HPDE6-E6E7 (cell line): ENCODE measurements around the gene SLC1A2.

Source experiments
- DNase-seq: peaks from one replicate; pipeline ENCODE4 v3.0.0; 2011; ENCODE audit warnings: missing footprints; ENCODE audit errors: extremely low spot score

Gene SLC1A2

DNA sequence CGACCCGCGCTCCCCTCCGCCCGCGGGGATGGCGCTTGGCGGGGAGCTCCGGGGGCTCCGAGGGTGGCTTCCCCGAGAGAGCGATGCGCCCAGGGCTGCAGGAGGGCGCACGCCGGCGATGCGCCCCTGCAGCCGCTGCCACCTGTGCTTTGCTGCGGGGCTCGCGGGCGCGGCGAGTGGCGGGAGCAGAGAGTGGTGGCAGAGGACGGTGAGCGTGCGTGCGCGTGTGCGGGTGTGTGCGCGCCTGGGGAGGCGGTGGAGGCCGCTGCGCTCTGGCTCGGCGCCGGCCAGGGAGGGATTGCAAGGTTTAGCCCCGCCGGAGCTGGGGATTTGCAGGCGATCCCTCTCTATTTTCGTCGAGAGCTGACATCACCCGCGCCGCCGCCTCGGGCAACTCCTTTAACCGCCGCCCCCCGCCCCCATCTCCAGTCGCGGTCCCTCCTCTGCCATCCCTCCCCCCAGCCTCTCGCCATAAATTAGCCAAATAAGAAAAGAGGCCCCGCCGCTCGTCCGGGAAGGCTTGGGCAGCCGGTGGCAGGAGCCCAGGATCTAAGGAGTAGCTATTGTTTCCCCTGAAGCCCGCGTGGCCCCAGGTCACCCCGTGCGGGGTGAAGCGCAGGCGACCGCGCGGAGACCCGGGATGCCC lies at the start of gene SLC1A2:
TSS of gene SLC1A2 (minus strand) at position 375 of the 646 bp plus-strand sequence. CDS start 592 bp downstream, outside the sequence.
- no peak for DNase-seq

GRCh38 chr11:35466058-35466457 lies 46.7 kb upstream of the SLC1A2 start:
- no peak for DNase-seq

- DNase-seq, result no peak
These were observed 45.0 kb upstream of the SLC1A2 start for GRCh38 chr11:35464308-35464707.

DNA sequence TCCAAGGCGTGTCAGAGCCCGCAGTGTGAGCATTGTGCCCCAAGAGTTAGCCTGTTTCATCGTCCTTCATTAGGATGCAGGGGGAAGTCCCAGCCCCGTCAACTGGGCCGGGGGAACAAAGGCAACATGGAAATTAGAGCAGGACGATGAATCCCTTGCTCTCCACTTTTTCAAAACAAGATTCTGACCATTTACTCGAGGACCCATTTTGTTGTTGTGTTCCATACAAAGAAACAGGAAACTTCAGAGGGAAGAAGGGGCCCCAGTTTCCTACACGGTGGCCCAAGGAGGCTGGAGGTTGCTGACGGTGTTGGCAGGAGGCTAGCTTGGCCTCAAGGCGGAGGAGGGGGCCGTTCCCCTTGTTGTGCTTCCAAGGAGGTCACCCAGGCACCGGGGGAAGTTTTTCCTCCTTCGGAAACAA lies 44.0 kb upstream of the SLC1A2 start:
- no peak for DNase-seq

- no peak for DNase-seq
These were observed 42.7 kb upstream of the SLC1A2 start for GRCh38 chr11:35461917-35462538.

- no peak for DNase-seq
These were observed 40.1 kb upstream of the SLC1A2 start for GRCh38 chr11:35459489-35459888.

DNA sequence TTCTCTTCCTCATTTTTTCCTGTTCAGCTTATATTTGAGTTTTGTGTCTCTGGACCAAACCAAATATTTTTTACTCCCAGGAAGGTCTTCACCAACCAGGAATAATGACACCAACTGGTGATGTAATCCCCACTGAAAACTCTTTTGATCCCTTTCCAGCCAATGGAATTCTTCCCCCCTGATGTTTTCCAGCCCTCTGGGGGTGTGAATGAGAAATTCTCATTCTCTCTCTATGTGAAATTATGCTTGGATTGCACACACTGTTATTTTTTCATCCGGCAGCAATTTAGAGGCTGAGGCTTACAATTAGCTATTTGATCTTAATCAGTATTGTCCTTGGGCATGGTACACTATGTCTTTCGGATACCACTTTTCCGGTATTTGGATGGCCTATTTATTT lies 39.5 kb upstream of the SLC1A2 start:
- no peak for DNase-seq

DNA sequence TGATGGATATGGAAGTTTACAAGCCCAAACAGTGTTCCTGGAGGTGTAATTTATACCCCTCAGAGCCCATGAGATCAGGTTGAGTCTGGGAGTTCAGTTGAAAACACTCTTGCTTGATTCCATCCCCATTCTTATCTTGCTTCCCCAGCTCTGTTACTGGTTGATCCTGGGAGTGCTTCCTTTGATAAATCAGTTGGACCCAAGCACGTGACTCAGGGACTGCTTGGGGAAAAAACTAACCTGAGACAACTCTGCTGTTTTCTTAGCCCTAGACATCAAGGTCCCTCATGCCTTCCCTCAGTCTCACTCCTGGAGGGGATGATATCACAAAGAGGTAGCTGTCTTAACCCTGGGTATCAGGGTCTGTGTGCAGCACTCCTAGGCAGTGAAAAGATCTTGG lies 35.0 kb upstream of the SLC1A2 start:
- DNase-seq, result no peak

GRCh38 chr11:35436581-35437250 lies 17.4 kb upstream of the SLC1A2 start:
- DNase-seq, result no peak

- no peak for DNase-seq
These were observed 14.2 kb upstream of the SLC1A2 start for GRCh38 chr11:35433588-35433987.

GRCh38 chr11:35432464-35432863 lies 13.1 kb upstream of the SLC1A2 start:
- DNase-seq, result no peak

DNA sequence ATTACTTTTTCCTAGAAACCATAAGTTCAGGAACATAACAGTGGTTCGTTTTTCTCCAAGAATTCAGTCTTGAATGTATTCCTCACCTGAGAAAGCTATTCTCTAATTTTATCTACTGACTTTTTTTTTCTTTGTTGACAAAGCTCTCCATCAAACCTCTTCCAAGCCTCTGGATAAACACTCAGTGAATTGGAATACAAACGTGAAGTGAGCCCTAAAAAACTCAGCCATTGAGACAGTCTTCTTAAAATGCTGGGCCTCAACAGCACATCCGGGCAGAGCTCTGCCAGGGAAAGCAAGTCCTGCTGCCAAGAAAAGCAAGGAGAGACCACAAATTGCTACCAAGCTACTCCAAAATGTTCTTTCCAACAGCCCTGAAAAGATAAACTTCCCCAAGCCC lies 7.7 kb upstream of the SLC1A2 start:
- DNase-seq, result no peak

DNA sequence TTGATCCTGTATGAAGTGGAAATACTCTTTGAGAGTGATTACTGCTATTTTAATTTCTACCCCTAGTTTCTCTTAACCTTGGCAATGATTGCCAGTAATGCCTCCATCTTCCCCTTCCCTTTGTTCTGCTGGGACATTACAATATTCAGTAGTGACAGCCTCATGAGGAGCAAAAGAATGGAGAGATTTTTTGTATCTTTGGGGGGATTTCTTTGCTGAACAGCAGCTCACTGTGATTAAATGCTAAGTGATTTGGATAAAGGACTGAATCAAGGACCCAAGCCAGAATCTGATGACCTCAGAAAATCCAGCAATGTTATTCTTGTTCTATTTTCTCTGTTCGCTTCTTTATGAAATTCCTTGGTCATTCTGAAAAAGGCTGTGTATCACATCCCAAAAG lies 7.0 kb upstream of the SLC1A2 start:
- DNase-seq, result no peak

GRCh38 chr11:35425603-35426212 lies 6.3 kb upstream of the SLC1A2 start:
- DNase-seq, result no peak

GRCh38 chr11:35424157-35424940 lies 5.0 kb upstream of the SLC1A2 start:
- DNase-seq, result no peak

GRCh38 chr11:35420371-35420770 lies 1.0 kb upstream of the SLC1A2 start:
- no peak for DNase-seq

- DNase-seq, result no peak
These were observed 524 bp upstream of the SLC1A2 start for GRCh38 chr11:35419830-35420333.

GRCh38 chr11:35418282-35419183 lies 825 bp downstream of the SLC1A2 start:
- no peak for DNase-seq

DNA sequence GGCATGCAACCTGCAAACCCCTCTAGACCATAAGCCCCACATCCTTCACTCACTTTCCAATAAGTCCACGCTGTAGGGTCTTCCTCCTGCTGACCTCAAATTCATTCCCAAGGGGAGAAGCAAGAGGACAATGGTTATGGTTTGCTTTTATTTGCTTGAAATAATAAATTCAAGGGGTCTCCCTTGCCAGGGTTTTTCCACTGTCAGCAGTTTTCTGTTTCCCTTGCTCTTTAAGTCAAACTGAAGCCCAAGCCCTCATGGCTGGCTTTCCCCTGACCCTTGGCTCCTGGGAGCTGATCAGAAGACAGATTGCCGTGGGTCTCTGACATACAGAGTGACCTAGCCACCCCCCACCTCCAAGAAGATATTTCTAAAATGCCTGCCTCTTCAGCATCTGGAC lies 3.9 kb downstream of the SLC1A2 start:
- no peak for DNase-seq

GRCh38 chr11:35414776-35415175 lies 4.6 kb downstream of the SLC1A2 start:
- no peak for DNase-seq

GRCh38 chr11:35414311-35414710 lies 5.0 kb downstream of the SLC1A2 start:
- DNase-seq, result no peak
